Lung (tissue), 12 donors: ENCODE measurements around the gene PDE8B. TPM values are rescaled to one million over a fixed set of nuclear protein-coding genes. Genes with fewer than 3 reads are reported as not detected.

Experiments
- ATAC-seq: fragments of 200-7000 bp; cut with Tn5 transposase; one replicate; pipeline ENCODE4 v1.9.1; 2020; ENCODE audit warnings: moderate number of reproducible peaks; ENCODE audit not compliant: insufficient read depth, low FRiP score
- DNase-seq, 3 donors: peaks; one replicate each; pipeline ENCODE4 v3.0.0-alpha.2; 2013 to 2017
- H3K27ac ChIP-seq, 2 donors: one replicate each; pipeline ENCODE4 v1.5.1; 2013; ENCODE audit warnings: mild to moderate bottlenecking in 2 of 2, moderate library complexity in 2 of 2, control low read depth in 1 of 2, inconsistent platforms in 1 of 2, low read depth in 1 of 2, low read length in 1 of 2
- H3K27me3 ChIP-seq, 3 donors: one replicate each; pipeline ENCODE4 v1.5.1; 2013; ENCODE audit warnings: low read length in 2 of 3; ENCODE audit not compliant: control insufficient read depth in 3 of 3, insufficient read depth in 3 of 3
- H3K36me3 ChIP-seq, 4 donors: one replicate each; pipeline ENCODE4 v1.5.1; 2013; ENCODE audit warnings: low read length in 4 of 4, mild to moderate bottlenecking in 1 of 4, moderate library complexity in 1 of 4; ENCODE audit not compliant: control insufficient read depth in 4 of 4, insufficient read depth in 4 of 4
- H3K4me1 ChIP-seq, 5 donors: one replicate each; pipeline ENCODE4 v1.5.1; 2013; ENCODE audit warnings: low read length in 5 of 5, mild to moderate bottlenecking in 2 of 5, moderate library complexity in 1 of 5; ENCODE audit not compliant: control insufficient read depth in 5 of 5, insufficient read depth in 5 of 5
- H3K4me3 ChIP-seq: one replicate; pipeline ENCODE4 v1.5.1; 2013; ENCODE audit warnings: mild to moderate bottlenecking, control low read depth, moderate library complexity
- H3K9ac ChIP-seq, 2 donors: one replicate each; pipeline ENCODE4 v1.5.1; 2013; ENCODE audit warnings: low read length in 2 of 2, control low read depth in 1 of 2; ENCODE audit not compliant: insufficient read depth in 1 of 2
- H3K9me3 ChIP-seq, 4 donors: one replicate each; pipeline ENCODE4 v1.5.1; 2013; ENCODE audit warnings: low read length in 3 of 4, mild to moderate bottlenecking in 1 of 4, moderate library complexity in 1 of 4; ENCODE audit not compliant: control insufficient read depth in 4 of 4, insufficient read depth in 3 of 4
- CTCF ChIP-seq: IDR thresholded peaks from 2 replicates; pipeline ENCODE4 v1.5.1; 2012; ENCODE audit warnings: mild to moderate bottlenecking; ENCODE audit errors: control extremely low read depth, extremely low read depth
- WGBS, 2 donors: extraction: QIAGEN DNeasy Blood & Tissue Kit; methylation state at CpG; one replicate each; pipeline ENCODE4 v1.1.7; 2013; 5-methylcytosine and 5-hydroxymethylcytosine counted together
- polyA plus RNA-seq, 2 donors: library from polyadenylated mRNA; stranded (reverse); fragments of 200-250 nt; gene quantifications; one replicate each; pipeline ENCODE4 v1.2.1, GENCODE V29; 2013
- total RNA-seq, 2 donors: library from RNA; depleted of rRNA in 1 of 2; stranded (reverse); fragments of >200 nt in 1 of 2; gene quantifications; one replicate each; pipeline ENCODE4 v1.2.1, GENCODE V29; 2014 to 2021
- donor health status: control.
- donor health status: control.
- donor health status: Bipolar disorder and iron deficiency.
- donor health status: healthy.
- donor health status: DM: yes; HTN: yes; CAD: no.

PDE8B gene
- total and polyA plus RNA-seq, 4 donors, result 1.6 to 10.6 (median 2.1) TPM

GRCh38 chr5:77174526-77174925, 36.0 kb upstream of the PDE8B start:
- 76 to 80% methylated on average over 6 of the region's 6 CpGs for WGBS, 2 donors
- no peaks in the 10 kb centered on the region for H3K4me1 ChIP-seq
- H3K9me3 ChIP-seq, result no peaks in the 10 kb centered on the region
- no peak overlapping the region for H3K27ac ChIP-seq
- no peak for ATAC-seq
- peaks cover 0 to 3% (median 0%) of the 10 kb centered on the region in 3 donors for H3K27me3 ChIP-seq
- no peaks in the 10 kb centered on the region for H3K36me3 ChIP-seq
- TF ChIP-seq CTCF, result no peak
- DNase-seq, result no peak
- no peak overlapping the region for H3K4me3 ChIP-seq
- no peak overlapping the region for H3K9ac ChIP-seq

GRCh38 chr5:77175231-77175630, 35.2 kb upstream of the PDE8B start:
- Histone ChIP-seq H3K27me3 (peaks cover 0 to 3% (median 0%) of the 10 kb centered on the region in 3 donors), H3K27ac (no peak overlapping the region), H3K36me3 (no peaks in the 10 kb centered on the region), H3K4me1 (peaks cover 0 to 3% (median 0%) of the 10 kb centered on the region in 5 donors), H3K9me3 (no peaks in the 10 kb centered on the region), H3K9ac (no peak overlapping the region), H3K4me3 (no peak overlapping the region)
- DNase-seq (no peak), ATAC-seq (no peak)
- no peak for TF ChIP-seq CTCF

- Histone ChIP-seq H3K36me3 (no peaks in the 10 kb centered on the region), H3K9ac (no peak overlapping the region), H3K4me1 (peaks cover 0 to 11% (median 0%) of the 10 kb centered on the region in 5 donors), H3K27ac (no peak overlapping the region), H3K9me3 (peaks cover 0 to 4% (median 0%) of the 10 kb centered on the region in 4 donors), H3K27me3 (peaks cover 0 to 13% (median 3%) of the 10 kb centered on the region in 3 donors), H3K4me3 (no peak overlapping the region)
- WGBS, 2 donors, result 90 to 92% methylated on average over 5 of the region's 5 CpGs
- DNase-seq (no peak), ATAC-seq (no peak)
- TF ChIP-seq CTCF, result no peak
Measured at GRCh38 chr5:77176429-77176828, 34.1 kb upstream of the PDE8B start.

GRCh38 chr5:77177576-77177975, 32.9 kb upstream of the PDE8B start:
- H3K4me3 ChIP-seq, result no peak overlapping the region
- ATAC-seq (no peak), DNase-seq (no peak)
- H3K27me3 ChIP-seq, result peaks cover 0 to 23% (median 3%) of the 10 kb centered on the region in 3 donors
- H3K9ac ChIP-seq, result no peak overlapping the region
- H3K9me3 ChIP-seq, result peaks cover 0 to 4% (median 0%) of the 10 kb centered on the region in 4 donors
- TF ChIP-seq CTCF, result no peak
- no peaks in the 10 kb centered on the region for H3K36me3 ChIP-seq
- H3K27ac ChIP-seq, result no peak overlapping the region
- WGBS, 2 donors, result 90 to 95% methylated on average over 5 of the region's 5 CpGs
- peaks cover 0 to 13% (median 0%) of the 10 kb centered on the region in 5 donors for H3K4me1 ChIP-seq
